ENCODE data around the gene HSPH1. TPM values are rescaled to one million over a fixed set of nuclear protein-coding genes. Genes with fewer than 3 reads are reported as not detected.

Gene HSPH1
- total and polyA plus RNA-seq, 2 donors (not counting 3 experiments of a cell fraction or from before 2014, with no cell fraction given) = 15.8 to 124 TPM

DNA sequence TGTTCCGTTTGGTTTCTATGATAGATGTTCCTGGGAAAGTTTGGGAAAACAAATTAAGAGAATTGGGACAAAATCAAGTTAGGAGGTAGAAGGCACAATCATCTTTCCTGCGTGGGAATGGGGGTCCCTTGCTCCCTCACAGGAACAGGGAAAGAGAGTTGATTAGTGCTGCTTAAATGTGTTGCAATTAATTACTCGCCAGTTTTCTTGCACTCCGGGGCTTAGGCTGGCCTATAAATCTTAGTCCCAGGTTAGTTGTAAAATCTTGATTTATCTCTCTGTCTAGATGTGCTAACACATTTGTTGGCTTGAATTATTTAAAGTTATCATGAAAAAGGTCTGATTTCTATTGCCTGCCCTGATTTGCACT lies 48.1 kb upstream of the HSPH1 start:
- no peak overlapping the region for H3K4me2 ChIP-seq (ENCODE audit: insufficient read depth, low read length)
- intact Hi-C loops (cut with micrococcal nuclease) = no loop called here

More for the DNA sequence above, 48.1 kb upstream of the HSPH1 start:
- ChIA-PET CTCF (interaction anchor here (0.8 to 1.4 kb wide), 3 partner anchors 9 to 26 kb away, joined by 3 to 7 read pairs (median 4); partner anchors contain the start of gene B3GLCT), POLR2A (no interaction called here)
- Histone ChIP-seq H3K27ac (ENCODE audit: insufficient read depth, low read depth, low read length) (no peak overlapping the region), H3K36me3 (ENCODE audit: control insufficient read depth in 2 of 2, extremely low read depth in 1 of 2, insufficient read depth in 2 of 2, low read length in 2 of 2) (no peaks in the 10 kb centered on the region), H4K20me1 (replicated peaks; ENCODE audit: control insufficient read depth, extremely low read depth, insufficient read depth, low read length) (peaks cover 2% of the 10 kb centered on the region), H3K79me2 (ENCODE audit: control insufficient read depth, insufficient read depth, low read length) (no peaks in the 10 kb centered on the region), H3K9ac (replicated peaks; ENCODE audit: extremely low read depth, insufficient read depth, low read length) (no peak overlapping the region), H2AFZ (ENCODE audit: low read depth, low read length) (no peak overlapping the region), H3K9me3 (replicated peaks; ENCODE audit: control insufficient read depth, insufficient read depth, low read length) (no peaks in the 10 kb centered on the region), H3K4me1 (ENCODE audit: control insufficient read depth, extremely low read depth, insufficient read depth, low read length) (no peaks in the 10 kb centered on the region), H3K27me3 (ENCODE audit: control insufficient read depth in 2 of 2, insufficient read depth in 2 of 2, low read length in 2 of 2) (no peaks in the 10 kb centered on the region), H3K9me1 (replicated peaks; ENCODE audit: control insufficient read depth, extremely low read depth, insufficient read depth, low read length) (no peaks in the 10 kb centered on the region), H3K4me3 (replicated peaks in 1 of 3; ENCODE audit: insufficient read depth in 1 of 3, low read depth in 1 of 3, low read length in 3 of 3) (no peak overlapping the region)
- dilution Hi-C loops (cut with MboI; ENCODE audit: extremely low pct_ligation_motif_present, low sequenced_read_pairs) = no loop called here
- TF ChIP-seq JUN (IDR thresholded peaks at IDR 0.05; ENCODE audit: borderline replicate concordance, insufficient read depth, insufficient read length, low read depth) (no peak), POLR2AphosphoS5 (IDR thresholded peaks at IDR 0.05; ENCODE audit: insufficient read depth, low read depth, low read length) (no peak), GATA2 (IDR thresholded peaks at IDR 0.05; ENCODE audit: insufficient read depth, insufficient read length, low read depth, low read length) (no peak), FOS (IDR thresholded peaks at IDR 0.05; ENCODE audit: borderline replicate concordance, insufficient read depth, low read length) (no peak), POLR2A (IDR thresholded peaks at IDR 0.05; ENCODE audit: low read depth, low read length) (no peak), EZH2 (IDR thresholded peaks at IDR 0.05; ENCODE audit: borderline replicate concordance, low read depth, low read length, severe bottlenecking) (no peak), MYC (IDR thresholded peaks at IDR 0.05; ENCODE audit: low read depth, low read length) (no peak)
- TF ChIP-seq, protein P1, sequence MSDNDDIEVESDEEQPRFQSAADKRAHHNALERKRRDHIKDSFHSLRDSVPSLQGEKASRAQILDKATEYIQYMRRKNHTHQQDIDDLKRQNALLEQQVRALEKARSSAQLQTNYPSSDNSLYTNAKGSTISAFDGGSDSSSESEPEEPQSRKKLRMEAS (IDR thresholded peaks at IDR 0.05; ENCODE audit: insufficient read depth, insufficient read length) = no peak
- TF ChIP-seq, protein P2, sequence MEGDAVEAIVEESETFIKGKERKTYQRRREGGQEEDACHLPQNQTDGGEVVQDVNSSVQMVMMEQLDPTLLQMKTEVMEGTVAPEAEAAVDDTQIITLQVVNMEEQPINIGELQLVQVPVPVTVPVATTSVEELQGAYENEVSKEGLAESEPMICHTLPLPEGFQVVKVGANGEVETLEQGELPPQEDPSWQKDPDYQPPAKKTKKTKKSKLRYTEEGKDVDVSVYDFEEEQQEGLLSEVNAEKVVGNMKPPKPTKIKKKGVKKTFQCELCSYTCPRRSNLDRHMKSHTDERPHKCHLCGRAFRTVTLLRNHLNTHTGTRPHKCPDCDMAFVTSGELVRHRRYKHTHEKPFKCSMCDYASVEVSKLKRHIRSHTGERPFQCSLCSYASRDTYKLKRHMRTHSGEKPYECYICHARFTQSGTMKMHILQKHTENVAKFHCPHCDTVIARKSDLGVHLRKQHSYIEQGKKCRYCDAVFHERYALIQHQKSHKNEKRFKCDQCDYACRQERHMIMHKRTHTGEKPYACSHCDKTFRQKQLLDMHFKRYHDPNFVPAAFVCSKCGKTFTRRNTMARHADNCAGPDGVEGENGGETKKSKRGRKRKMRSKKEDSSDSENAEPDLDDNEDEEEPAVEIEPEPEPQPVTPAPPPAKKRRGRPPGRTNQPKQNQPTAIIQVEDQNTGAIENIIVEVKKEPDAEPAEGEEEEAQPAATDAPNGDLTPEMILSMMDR (IDR thresholded peaks at IDR 0.05; ENCODE audit: extremely low read depth in 1 of 2, insufficient read depth in 1 of 2, low read depth in 1 of 2, low read length in 2 of 2) = no peak
- no TSS peak for BruUV-seq (replicated peaks)
- no peak for DNase-seq (ENCODE audit: low read depth, low spot score)
- no peak for FAIRE-seq

Data from endothelial cell of umbilical vein (primary cell).